Mucosa of stomach (tissue), 1 donor: ENCODE data around the gene XYLT1.

Source experiments
- H3K27me3 ChIP-seq: one replicate; pipeline ENCODE4 v1.7.0; 2013; ENCODE audit warnings: mild to moderate bottlenecking, low read length; ENCODE audit not compliant: control insufficient read depth, insufficient read depth
- H3K36me3 ChIP-seq: one replicate; pipeline ENCODE4 v1.7.0; 2013; ENCODE audit warnings: low read length; ENCODE audit not compliant: control insufficient read depth, insufficient read depth
- H3K4me1 ChIP-seq: one replicate; pipeline ENCODE4 v1.7.0; 2013; ENCODE audit warnings: mild to moderate bottlenecking, low read length; ENCODE audit not compliant: control insufficient read depth, insufficient read depth
- H3K4me3 ChIP-seq: one replicate; pipeline ENCODE4 v1.7.0; 2013; ENCODE audit warnings: low read length
- H3K9ac ChIP-seq: one replicate; pipeline ENCODE4 v1.7.0; 2013; ENCODE audit warnings: mild to moderate bottlenecking, low read length, moderate library complexity
- H3K9me3 ChIP-seq: one replicate; pipeline ENCODE4 v1.7.0; 2013; ENCODE audit warnings: mild to moderate bottlenecking, low read length, moderate library complexity; ENCODE audit not compliant: control insufficient read depth
- donor health status: Pancreatic carcinoma.

The XYLT1 gene

DNA sequence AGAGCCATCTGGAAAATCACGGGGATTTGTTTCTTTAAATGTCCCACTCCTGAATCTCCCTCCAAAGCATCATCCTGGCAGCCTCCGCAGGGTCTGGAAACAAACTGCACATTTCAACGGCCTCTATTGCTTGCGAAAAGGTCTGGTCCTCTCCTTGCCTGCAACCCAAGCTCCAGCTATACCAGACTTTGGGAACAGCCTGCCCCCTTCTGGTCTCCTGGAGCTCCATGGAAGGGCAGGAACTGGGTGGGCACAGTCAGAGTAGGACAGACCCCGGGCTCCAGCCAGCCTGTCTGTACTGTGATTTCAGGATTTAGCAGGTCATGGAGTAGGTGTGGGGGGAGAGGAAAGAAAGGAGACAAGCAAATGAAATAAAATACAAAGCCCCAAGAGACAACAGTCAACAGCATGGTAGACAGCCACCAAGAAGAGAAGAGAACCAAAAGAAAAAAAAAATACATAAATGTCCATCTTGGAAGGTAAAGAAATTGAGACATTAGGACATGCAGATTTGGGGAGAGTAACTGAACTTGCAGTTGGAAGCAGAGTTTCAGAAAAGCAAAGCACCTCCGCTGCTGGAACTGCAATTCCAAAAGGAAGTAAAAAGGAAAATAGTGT is 2.7 kb downstream of the XYLT1 start:
- no peaks in the 10 kb centered on the region for H3K9me3 ChIP-seq
- peak overlapping the region; percentile 14 for H3K9ac ChIP-seq
- peaks cover 28% of the 10 kb centered on the region for H3K4me1 ChIP-seq
- no peak overlapping the region for H3K4me3 ChIP-seq
- no peaks in the 10 kb centered on the region for H3K27me3 ChIP-seq
- no peaks in the 10 kb centered on the region for H3K36me3 ChIP-seq

DNA sequence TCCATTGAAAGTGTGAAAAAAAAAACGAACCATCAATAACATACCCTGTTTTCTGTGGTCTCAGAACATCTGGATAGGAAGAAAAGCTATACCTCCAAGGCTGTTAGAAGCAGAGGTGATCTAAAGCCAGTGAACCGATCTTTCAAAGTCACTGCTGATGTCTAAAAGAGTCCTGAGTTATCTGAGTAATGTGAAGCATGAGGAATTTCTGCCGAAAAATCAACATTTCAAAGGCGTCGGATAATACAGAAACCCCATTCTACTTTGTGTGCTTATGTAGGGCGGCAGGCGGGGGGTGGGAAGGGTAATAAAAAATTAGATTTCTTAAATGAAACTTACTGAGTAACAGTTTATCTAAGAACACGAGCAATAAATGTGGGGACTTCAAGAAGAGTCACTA is 3.9 kb downstream of the XYLT1 start:
- peaks cover 28% of the 10 kb centered on the region for H3K4me1 ChIP-seq
- H3K4me3 ChIP-seq = no peak overlapping the region

DNA sequence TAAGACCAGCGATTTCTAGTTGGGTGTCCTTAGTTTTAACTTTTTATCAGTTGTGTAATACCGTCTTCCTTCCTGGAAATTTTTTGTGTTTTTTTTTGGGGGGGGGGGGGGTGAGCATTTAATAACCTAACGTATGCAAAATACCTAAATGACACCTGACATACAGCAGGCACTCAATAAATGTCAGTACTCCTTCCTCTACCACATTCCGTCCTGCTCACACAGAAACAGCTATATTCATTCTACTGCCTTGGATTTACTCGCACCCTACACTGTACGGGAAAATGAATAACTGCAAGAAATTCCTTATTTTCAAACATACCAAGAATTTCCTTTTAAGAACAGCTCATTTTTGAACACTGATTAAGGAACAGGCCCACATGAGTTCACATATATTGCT is 5.3 kb downstream of the XYLT1 start:
- H3K9me3 ChIP-seq = no peaks in the 10 kb centered on the region
- H3K9ac ChIP-seq = no peak overlapping the region
- peaks cover 21% of the 10 kb centered on the region for H3K4me1 ChIP-seq
- no peaks in the 10 kb centered on the region for H3K36me3 ChIP-seq
- H3K4me3 ChIP-seq = no peak overlapping the region
- no peaks in the 10 kb centered on the region for H3K27me3 ChIP-seq

More for the DNA sequence above, 3.9 kb downstream of the XYLT1 start:
- H3K27me3 ChIP-seq = no peaks in the 10 kb centered on the region
- H3K9me3 ChIP-seq = no peaks in the 10 kb centered on the region
- H3K36me3 ChIP-seq = no peaks in the 10 kb centered on the region
- H3K9ac ChIP-seq = no peak overlapping the region

DNA sequence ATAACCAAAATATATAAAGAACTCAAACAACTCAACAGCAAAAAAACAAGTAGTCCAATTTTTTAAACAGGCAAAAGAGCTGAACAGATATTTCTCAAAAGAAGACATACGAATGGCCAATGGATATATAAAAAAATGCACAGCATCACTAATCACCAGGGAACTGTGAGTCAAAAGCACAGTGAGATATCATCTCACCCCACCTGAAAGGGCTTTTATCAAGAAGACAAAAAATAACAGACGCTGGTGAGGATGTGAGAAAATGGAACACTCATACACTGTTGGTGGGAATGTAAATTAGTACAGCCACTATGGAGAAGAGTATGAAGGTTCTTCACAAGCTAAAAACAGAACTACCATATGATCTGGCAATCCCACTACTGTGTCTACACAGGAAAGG is 7.4 kb downstream of the XYLT1 start:
- no peaks in the 10 kb centered on the region for H3K36me3 ChIP-seq
- H3K4me1 ChIP-seq = peaks cover 8% of the 10 kb centered on the region
- H3K27me3 ChIP-seq = no peaks in the 10 kb centered on the region
- no peak overlapping the region for H3K4me3 ChIP-seq
- no peaks in the 10 kb centered on the region for H3K9me3 ChIP-seq
- no peak overlapping the region for H3K9ac ChIP-seq

DNA sequence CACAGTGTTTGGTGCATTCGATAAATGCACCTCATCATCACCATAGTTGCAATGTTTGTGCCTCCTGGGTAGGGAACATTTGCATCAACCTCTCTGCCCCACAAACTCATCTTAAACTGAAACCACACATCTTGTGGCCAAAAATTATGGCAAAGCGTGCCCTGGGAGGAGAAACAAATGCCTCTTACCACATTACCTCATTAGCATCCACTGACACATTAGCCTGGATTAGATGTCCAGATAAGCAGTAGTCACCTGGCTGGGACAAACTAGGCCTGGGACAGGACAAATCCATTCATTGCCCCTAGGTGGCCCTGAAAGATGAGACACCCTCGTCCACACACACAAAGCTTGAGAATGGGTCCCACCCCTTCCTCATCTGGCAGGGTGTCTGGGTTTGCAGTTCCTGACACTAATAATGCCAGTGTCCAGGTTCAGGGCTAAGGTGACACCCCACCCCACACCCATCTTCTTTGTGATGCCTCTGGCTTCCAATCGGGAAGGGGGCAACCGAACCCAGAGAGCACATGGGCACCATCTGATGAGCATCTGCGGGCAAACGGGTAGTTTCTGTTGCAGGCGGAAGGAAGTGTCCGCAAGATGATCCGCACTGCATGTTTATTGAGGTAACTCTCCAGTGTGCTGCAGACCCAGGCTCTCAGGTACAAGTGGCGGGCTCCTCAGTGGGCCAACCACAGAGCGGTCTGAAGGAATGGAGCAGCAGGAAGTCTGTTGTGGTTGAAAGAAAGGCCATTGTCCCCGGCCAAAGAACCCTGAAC is 8.6 kb downstream of the XYLT1 start:
- no peak overlapping the region for H3K9ac ChIP-seq
- H3K4me1 ChIP-seq = no peaks in the 10 kb centered on the region
- H3K36me3 ChIP-seq = no peaks in the 10 kb centered on the region
- H3K27me3 ChIP-seq = no peaks in the 10 kb centered on the region
- H3K9me3 ChIP-seq = no peaks in the 10 kb centered on the region
- no peak overlapping the region for H3K4me3 ChIP-seq

DNA sequence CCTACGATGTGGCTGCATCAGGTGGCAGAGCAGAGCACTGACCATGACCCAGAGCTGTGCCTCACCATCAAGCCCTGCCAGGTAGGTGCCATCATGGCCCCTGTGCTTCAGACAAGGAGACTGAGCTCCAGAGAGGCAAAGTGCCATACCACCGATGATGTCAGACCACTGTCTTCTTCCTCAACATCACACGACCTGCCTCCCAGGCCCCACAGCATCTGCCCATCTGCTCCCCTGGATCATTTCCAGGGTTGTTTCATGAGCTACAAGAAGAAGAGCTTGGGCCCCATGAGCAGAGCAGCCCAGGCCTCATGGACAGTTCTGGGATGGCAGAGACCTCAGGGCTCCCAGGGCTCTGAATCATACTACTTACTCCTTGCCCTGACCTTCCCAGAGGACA is 9.9 kb downstream of the XYLT1 start:
- H3K36me3 ChIP-seq = no peaks in the 10 kb centered on the region

DNA sequence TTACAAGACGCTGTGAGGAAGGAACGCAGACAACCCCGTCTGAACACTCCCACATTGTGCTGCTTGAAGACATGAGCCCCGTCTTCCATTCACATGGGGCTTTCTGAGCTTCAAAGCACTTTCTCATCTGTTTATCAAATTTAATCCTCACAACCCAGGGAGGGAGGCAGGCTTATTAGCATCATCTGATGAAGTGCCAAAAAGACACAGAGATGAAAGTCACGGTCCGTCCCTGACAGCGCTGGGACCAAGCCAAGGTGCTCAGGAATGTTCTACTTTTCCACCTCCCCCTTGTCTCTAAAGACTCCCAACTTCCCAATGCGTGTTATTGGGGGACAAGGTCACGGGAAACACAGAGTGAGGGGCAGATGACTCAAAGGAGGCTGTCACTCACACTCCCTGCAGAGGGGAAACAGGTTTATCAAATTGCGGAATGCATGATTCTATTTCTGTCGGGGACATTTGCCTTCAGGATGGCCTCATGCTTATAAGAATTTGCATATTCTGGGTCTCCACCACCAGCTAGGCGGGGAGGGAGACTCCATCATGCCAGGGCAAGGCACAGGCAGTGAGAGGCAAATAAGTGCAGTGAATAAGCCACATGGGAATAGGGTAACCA is 10.7 kb downstream of the XYLT1 start:
- no peak overlapping the region for H3K4me3 ChIP-seq
- no peak overlapping the region for H3K9ac ChIP-seq
- no peaks in the 10 kb centered on the region for H3K4me1 ChIP-seq
- no peaks in the 10 kb centered on the region for H3K9me3 ChIP-seq
- no peaks in the 10 kb centered on the region for H3K27me3 ChIP-seq
- no peaks in the 10 kb centered on the region for H3K36me3 ChIP-seq

More for the DNA sequence above, 9.9 kb downstream of the XYLT1 start:
- Histone ChIP-seq H3K4me3 (no peak overlapping the region), H3K9me3 (no peaks in the 10 kb centered on the region), H3K9ac (no peak overlapping the region), H3K27me3 (no peaks in the 10 kb centered on the region), H3K4me1 (no peaks in the 10 kb centered on the region)

DNA sequence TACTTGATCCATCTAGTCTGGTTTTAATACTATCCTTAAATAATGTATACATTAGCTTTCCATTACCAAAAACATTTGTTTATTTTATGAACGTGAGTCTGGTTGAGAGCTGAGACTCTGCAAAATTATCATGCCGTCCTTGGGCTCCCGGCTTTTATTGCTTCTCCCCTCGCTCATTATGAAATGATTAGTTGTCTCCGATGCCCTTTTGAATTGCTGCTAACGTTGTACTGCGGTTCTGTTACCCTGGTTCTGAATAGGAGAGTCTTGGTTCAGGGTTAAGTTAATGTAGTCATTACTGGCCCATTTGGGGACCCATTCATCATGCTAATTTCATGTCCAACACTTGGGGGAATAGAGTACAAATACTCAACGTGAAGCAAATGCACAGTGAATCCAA is 12.8 kb downstream of the XYLT1 start:
- Histone ChIP-seq H3K4me3 (no peak overlapping the region), H3K9ac (no peak overlapping the region), H3K9me3 (no peaks in the 10 kb centered on the region), H3K27me3 (no peaks in the 10 kb centered on the region), H3K4me1 (peaks cover 5% of the 10 kb centered on the region), H3K36me3 (no peaks in the 10 kb centered on the region)

DNA sequence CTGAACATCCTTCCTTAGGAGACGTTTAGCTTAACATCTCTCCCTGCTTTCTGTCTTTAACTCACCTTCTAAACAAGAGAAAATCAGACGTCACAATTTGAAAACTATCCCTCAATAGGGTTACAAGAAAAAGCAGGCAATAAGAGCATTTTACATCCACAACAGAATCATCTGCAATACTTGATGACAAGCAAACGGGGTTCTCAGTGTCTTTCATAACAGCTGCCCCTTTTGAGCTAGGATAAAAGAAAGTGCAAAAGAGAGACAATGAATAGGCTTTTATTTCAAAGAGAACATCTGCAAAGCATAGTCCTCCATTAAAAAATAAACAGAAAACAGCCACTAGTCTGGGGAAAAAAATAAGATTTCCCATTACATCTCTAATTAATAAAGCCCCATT is 13.2 kb downstream of the XYLT1 start:
- H3K9ac ChIP-seq = no peak overlapping the region

DNA sequence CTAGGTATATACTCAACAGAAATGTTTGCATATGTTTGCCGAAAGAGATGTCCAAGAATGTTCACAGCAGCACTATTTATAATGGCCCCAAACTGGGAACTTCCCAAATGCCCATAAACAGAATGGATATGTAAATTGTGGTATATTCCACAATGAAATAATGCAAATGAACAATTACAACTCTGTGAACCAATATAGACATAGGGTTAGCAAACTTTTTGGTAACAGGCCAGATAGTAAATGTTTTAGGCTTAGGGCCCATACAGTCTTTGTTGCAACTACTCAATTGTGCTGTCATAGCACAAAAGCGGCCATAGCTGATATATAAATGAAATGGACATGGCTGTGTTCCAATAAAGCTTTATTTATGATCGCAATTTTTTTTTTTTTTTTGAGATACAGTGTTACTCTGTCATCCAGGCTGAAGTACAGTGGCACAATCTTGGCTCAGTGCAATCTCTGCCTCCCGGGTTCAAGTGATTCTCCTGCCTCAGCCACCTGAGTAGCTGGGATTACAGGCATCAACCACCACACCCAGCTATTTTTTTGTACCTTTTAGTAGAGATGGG is 16.5 kb downstream of the XYLT1 start:
- peaks cover 5% of the 10 kb centered on the region for H3K4me1 ChIP-seq
- no peaks in the 10 kb centered on the region for H3K27me3 ChIP-seq
- no peak overlapping the region for H3K9ac ChIP-seq
- no peaks in the 10 kb centered on the region for H3K36me3 ChIP-seq
- no peak overlapping the region for H3K4me3 ChIP-seq
- no peaks in the 10 kb centered on the region for H3K9me3 ChIP-seq

More for the DNA sequence above, 13.2 kb downstream of the XYLT1 start:
- Histone ChIP-seq H3K4me1 (peaks cover 5% of the 10 kb centered on the region), H3K27me3 (no peaks in the 10 kb centered on the region), H3K9me3 (no peaks in the 10 kb centered on the region), H3K36me3 (no peaks in the 10 kb centered on the region), H3K4me3 (no peak overlapping the region)

DNA sequence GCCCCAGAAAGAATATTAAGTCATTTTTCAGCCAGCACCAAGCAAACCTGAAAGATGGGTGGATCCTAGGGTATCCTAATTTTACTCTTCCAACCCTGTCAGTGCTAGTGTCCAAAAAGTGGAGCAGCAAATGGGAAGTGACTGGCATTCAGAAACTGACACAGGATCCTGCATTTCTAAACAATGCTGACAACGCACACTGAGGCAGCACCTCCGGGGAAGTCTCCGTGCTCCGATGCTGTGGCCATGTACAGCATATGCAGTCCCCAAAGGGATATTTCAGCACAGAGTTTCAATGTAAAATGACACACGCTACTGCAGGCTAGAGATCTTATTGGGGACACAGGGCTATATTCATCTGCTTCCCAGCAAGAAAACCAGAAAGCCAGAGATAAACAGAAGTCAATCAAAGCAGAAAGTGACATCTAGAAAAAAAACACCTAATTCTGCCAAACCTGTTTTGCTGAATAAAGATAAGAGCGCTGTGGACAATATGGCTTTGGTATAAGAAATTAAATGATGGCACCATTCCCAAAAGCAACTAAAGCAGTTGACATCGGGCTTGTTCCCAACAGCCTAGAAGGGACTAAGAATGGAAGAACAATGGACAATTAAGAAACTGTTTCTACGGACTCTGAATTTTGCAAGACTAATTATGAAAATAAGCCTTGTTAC is 17.3 kb downstream of the XYLT1 start:
- Histone ChIP-seq H3K36me3 (no peaks in the 10 kb centered on the region), H3K4me1 (peaks cover 5% of the 10 kb centered on the region), H3K4me3 (no peak overlapping the region), H3K27me3 (no peaks in the 10 kb centered on the region), H3K9ac (no peak overlapping the region), H3K9me3 (no peaks in the 10 kb centered on the region)

DNA sequence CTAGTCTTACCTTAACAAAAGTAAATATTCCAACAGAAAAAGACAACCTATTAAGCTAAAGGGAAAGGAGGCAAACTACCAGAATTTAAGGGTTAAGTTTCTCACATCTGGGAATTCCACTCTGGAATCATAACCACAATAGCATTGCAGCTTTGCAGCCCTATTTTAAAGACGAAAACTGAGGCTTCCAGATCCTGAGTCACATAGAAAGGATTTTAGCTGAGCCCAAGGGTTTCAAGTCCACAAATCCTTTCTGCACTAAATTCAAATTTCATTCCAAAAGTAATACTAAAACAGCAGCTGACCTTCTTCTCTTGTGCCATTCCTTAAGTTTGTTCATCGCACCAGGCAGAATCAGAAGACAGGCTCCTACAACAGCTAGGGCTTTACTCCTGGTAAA is 17.8 kb downstream of the XYLT1 start:
- no peaks in the 10 kb centered on the region for H3K36me3 ChIP-seq
- H3K9ac ChIP-seq = no peak overlapping the region
- H3K4me3 ChIP-seq = no peak overlapping the region
- H3K4me1 ChIP-seq = peaks cover 5% of the 10 kb centered on the region
- H3K27me3 ChIP-seq = no peaks in the 10 kb centered on the region
- H3K9me3 ChIP-seq = no peaks in the 10 kb centered on the region
